ENCODE results near the gene PRC1. TPM values are rescaled to one million over a fixed set of nuclear protein-coding genes. Genes with fewer than 3 reads are reported as not detected.
A peak's percentile ranks its signal among the peaks of the same experiment; 100 is the strongest.

The PRC1 gene
- total and polyA plus RNA-seq, 2 of the 13 experiments (the other 11 are each of a cell fraction or from before 2014, with no cell fraction given), result 137 to 162 TPM

DNA sequence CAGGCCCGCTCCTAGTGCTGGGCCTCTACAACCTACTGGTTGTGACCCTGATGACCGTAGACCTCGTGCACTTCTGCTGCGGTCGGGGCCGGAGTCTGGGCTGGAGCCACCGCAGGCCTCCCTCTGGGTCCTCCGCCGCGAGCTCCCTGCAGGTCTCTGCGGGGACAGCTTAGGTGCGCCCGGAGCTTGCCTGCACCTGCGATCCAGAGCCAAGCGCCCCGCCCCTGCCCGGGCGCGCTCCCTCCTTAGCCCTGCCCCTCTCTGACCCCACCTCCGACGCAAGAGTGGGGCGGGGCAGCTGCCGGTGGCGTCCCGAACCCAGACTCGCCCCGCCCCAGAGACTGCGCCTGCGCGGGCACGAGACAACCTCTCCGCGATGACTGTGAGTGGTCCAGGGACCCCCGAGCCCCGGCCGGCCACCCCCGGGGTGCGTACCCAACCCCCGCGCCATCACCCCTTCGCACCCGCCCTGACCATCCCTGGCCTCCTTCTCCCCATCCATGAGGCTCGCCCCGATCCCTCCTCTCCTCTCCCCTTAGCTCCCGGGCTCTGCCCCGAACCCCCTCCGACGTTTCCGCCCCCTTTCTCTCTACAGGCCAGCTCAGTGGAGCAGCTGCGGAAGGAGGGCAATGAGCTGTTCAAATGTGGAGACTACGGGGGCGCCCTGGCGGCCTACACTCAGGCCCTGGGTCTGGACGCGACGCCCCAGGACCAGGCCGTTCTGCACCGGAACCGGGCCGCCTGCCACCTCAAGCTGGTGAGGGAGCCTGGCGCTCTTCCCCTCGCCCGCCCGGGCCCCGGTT, 59.2 kb downstream of the PRC1 start, which contains the start of gene UNC45A:
Gene UNC45A, plus strand, starts transcription at position 337 of the 803 bp plus-strand sequence. Its CDS starts 40 bp downstream, at position 377.
- peak; percentile 76 for ATAC-seq
- POLR2A ChIA-PET, result interaction anchor here (0.9 to 2.7 kb wide), 10 partner anchors 9 to 287 kb away, joined by 3 to 23 read pairs (median 4); partner anchors contain the start of genes MAN2A2, PRC1 and RCCD1
- BruUV-seq (replicated peaks), result no TSS peak
- H3K79me2 ChIP-seq (ENCODE audit: insufficient read depth, low read length), result peaks cover 4% of the 10 kb centered on the region
- no peaks in the 10 kb centered on the region; a peak in 2 of 5 replicates for H3K27me3 ChIP-seq (ENCODE audit: control insufficient read depth in 1 of 2, insufficient read depth in 2 of 2, low read length in 2 of 2)
- FAIRE-seq, result no peak
- peak; percentile 78 for DNase-seq (ENCODE audit: low spot score)
- H3K4me2 ChIP-seq (ENCODE audit: low read depth, low read length), result peak within 1 kb of the TSS; percentile 88
- H3K4me1 ChIP-seq (ENCODE audit: insufficient read depth, low read length), result peaks cover 50% of the 10 kb centered on the region
- intact Hi-C loops (cut with micrococcal nuclease; ENCODE audit: unreplicated experiment), result loop anchor here (1.0 to 10.0 kb wide), 6 partner anchors 20 to 117 kb away; partner anchors contain the start of genes PRC1 and RCCD1
- 0% methylated on average over 9 of the region's 65 CpGs for WGBS (ENCODE audit: low lambda C conversion rate)
- H3K27ac ChIP-seq (ENCODE audit: extremely low read length, insufficient read depth, low read length), result peak within 1 kb of the TSS; percentile 45
- in situ Hi-C loops (cut with HindIII; ENCODE audit: extremely low pct_ligation_motif_present, low pct_unique_long_range_greater_than_20kb), result loop anchor here (25.0 kb wide), 1 partner anchor 327 kb away; no protein-coding TSS in a partner anchor
- H4K20me1 ChIP-seq (ENCODE audit: insufficient read depth, low read length), result no peaks in the 10 kb centered on the region
- CTCF ChIA-PET (ENCODE audit: low intra/inter-chr PET ratio, low total read pairs), result interaction anchor here (1.2 kb wide), 1 partner anchor 33 kb away, joined by 5 read pairs; the partner anchor contains the start of gene MAN2A2
- H2AFZ ChIP-seq (ENCODE audit: low read length), result no peak within 1 kb of the TSS
- H3K9me3 ChIP-seq (ENCODE audit: low read length), result no peaks in the 10 kb centered on the region
- H3K4me3 ChIP-seq (replicated peaks in 1 of 3; ENCODE audit: insufficient read depth in 1 of 3, low read depth in 2 of 3, low read length in 3 of 3), result peak within 1 kb of the TSS; percentile 77 to 89 (median 86)
- H3K36me3 ChIP-seq (replicated peaks in 1 of 2; ENCODE audit: control insufficient read depth in 1 of 2, insufficient read depth in 2 of 2, low read length in 2 of 2), result peaks cover 6 to 12% of the 10 kb centered on the region in 2 experiments; a peak in 4 of 5 replicates
- peak within 1 kb of the TSS; percentile 73 for H3K9ac ChIP-seq (ENCODE audit: insufficient read depth, low read depth, low read length)
- TF ChIP-seq MYC (CRISPR knock-in tag; IDR thresholded peaks at IDR 0.05; ENCODE audit: borderline replicate concordance) (peak; percentile 53; the same call in 1 of the 2 replicates), ZNF75D (CRISPR knock-in tag; IDR thresholded peaks at IDR 0.05; ENCODE audit: borderline replicate concordance) (no peak), ZNF335 (CRISPR knock-in tag; IDR thresholded peaks at IDR 0.05) (no peak; the same call in 1 of the 2 replicates), ZNF709 (CRISPR knock-in tag; IDR thresholded peaks at IDR 0.05) (peak; percentile 27; the same call in 1 of the 2 replicates), PCBP1 (IDR thresholded peaks at IDR 0.05; ENCODE audit: borderline replicate concordance, low read depth, low read length) (0 out of 2 replicates have a peak, but pooled peaks have one; percentile 31), HDAC2 (CRISPR knock-in tag; IDR thresholded peaks at IDR 0.05) (peak; percentile 39; the same call in 1 of the 2 replicates), USF2 (IDR thresholded peaks at IDR 0.05; ENCODE audit: low read depth, low read length) (no peak), USF2 (CRISPR knock-in tag; IDR thresholded peaks at IDR 0.05; ENCODE audit: borderline replicate concordance) (peak; percentile 30; the same call in 1 of the 2 replicates), ZNF546 (CRISPR knock-in tag; conservative IDR thresholded peaks at IDR 0.05) (peak; percentile 26; the same call in 1 of the 2 replicates), ZMYM3 (CRISPR knock-in tag; IDR thresholded peaks at IDR 0.05) (no peak), TFDP2 (CRISPR knock-in tag; IDR thresholded peaks at IDR 0.05) (peak; percentile 31; the same call in 1 of the 2 replicates), ZFP90 (CRISPR knock-in tag; IDR thresholded peaks at IDR 0.05; ENCODE audit: borderline replicate concordance) (no peak)
- TF ChIP-seq, protein P1, sequence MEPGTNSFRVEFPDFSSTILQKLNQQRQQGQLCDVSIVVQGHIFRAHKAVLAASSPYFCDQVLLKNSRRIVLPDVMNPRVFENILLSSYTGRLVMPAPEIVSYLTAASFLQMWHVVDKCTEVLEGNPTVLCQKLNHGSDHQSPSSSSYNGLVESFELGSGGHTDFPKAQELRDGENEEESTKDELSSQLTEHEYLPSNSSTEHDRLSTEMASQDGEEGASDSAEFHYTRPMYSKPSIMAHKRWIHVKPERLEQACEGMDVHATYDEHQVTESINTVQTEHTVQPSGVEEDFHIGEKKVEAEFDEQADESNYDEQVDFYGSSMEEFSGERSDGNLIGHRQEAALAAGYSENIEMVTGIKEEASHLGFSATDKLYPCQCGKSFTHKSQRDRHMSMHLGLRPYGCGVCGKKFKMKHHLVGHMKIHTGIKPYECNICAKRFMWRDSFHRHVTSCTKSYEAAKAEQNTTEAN (CRISPR knock-in tag; conservative IDR thresholded peaks at IDR 0.05), result no peak
- TF ChIP-seq, protein P2, sequence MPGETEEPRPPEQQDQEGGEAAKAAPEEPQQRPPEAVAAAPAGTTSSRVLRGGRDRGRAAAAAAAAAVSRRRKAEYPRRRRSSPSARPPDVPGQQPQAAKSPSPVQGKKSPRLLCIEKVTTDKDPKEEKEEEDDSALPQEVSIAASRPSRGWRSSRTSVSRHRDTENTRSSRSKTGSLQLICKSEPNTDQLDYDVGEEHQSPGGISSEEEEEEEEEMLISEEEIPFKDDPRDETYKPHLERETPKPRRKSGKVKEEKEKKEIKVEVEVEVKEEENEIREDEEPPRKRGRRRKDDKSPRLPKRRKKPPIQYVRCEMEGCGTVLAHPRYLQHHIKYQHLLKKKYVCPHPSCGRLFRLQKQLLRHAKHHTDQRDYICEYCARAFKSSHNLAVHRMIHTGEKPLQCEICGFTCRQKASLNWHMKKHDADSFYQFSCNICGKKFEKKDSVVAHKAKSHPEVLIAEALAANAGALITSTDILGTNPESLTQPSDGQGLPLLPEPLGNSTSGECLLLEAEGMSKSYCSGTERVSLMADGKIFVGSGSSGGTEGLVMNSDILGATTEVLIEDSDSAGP (CRISPR knock-in tag; IDR thresholded peaks at IDR 0.05; ENCODE audit: borderline replicate concordance), result peak; percentile 52; the same call in 1 of the 2 replicates
- TF ChIP-seq, protein P3, sequence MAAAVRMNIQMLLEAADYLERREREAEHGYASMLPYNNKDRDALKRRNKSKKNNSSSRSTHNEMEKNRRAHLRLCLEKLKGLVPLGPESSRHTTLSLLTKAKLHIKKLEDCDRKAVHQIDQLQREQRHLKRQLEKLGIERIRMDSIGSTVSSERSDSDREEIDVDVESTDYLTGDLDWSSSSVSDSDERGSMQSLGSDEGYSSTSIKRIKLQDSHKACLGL (CRISPR knock-in tag; IDR thresholded peaks at IDR 0.05), result 0 out of 2 replicates have a peak, but pooled peaks have one; percentile 38

Data from HepG2 (cell line).